ENCODE results near the gene COL13A1.

The COL13A1 gene

DNA sequence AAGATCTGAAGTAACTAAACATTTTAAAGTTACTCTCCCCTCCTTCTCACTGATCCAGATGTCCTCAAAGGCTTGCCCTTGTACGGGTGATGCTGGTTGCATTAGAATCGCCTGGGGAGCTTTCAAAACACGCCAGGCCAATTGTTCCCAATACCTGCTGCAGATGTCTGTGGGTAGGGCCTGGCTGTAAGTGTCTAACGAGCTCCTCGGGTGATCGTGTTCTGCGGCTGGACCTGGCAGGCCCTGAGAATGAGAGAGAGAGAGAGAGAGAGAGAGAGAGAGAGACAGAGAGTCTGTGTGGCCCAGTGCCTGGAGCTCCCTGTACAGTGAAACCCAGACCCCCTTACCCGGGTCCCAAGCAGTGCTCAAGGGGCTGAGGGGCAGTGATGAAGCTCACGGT is 8.4 kb downstream of the COL13A1 start:
- Histone ChIP-seq H3K9ac (ENCODE audit: low read depth, low read length) (no peak overlapping the region), H3K36me3 (ENCODE audit: insufficient read depth, low read depth, low read length) (no peaks in the 10 kb centered on the region), H3K9me3 (ENCODE audit: insufficient read depth, low read depth, low read length) (no peaks in the 10 kb centered on the region), H3K4me3 (ENCODE audit: low read length) (no peak overlapping the region), H3K27me3 (ENCODE audit: insufficient read depth, low read length) (peaks cover 11% of the 10 kb centered on the region), H3K4me1 (ENCODE audit: insufficient read depth, low read length) (peaks cover 11% of the 10 kb centered on the region; the same call in 1 of the 2 replicates), H3K27ac (ENCODE audit: low read length) (no peak overlapping the region)

DNA sequence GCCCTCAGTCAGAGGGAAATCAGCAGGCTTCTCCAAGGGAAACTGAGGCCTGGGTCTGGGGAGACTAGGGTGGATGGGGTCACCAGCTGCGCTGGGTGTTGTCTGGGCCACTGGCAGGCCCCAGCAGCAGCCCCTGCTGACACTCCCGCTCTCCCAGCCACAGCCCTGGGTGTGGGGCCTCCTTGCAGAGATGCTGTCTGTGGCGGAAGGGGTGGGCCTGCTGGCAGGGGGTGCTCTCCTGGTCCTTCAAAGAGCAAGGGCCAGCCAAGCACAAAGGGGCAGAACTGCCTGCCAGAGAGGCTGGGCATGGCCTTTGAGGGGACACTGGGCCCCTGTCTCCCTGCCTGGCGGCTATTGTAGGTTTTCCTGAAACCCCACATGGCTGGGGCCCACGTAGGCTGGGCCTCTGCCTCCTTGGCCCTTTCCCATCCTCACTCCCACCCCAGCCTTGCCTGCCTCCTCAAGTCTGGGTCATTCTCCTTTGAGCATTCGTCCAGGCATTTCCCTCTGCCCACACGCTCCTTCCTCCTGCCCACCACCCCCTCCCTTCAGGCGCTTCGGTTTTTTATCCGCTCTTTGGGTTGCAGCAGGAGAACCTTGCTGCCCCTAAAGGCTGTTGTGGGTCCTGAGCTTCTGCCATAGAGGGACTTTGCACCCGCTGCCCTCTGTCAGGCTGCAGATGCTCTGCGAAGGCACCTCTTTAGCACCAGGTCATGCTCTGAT is 9.1 kb downstream of the COL13A1 start:
- Histone ChIP-seq H3K9me3 (ENCODE audit: insufficient read depth, low read depth, low read length) (no peaks in the 10 kb centered on the region), H3K4me1 (ENCODE audit: insufficient read depth, low read length) (peaks cover 10% of the 10 kb centered on the region; the same call in 1 of the 2 replicates), H3K36me3 (ENCODE audit: insufficient read depth, low read depth, low read length) (no peaks in the 10 kb centered on the region), H3K27ac (ENCODE audit: low read length) (no peak overlapping the region), H3K4me3 (ENCODE audit: low read length) (no peak overlapping the region), H3K9ac (ENCODE audit: low read depth, low read length) (no peak overlapping the region), H3K27me3 (ENCODE audit: insufficient read depth, low read length) (peaks cover 5% of the 10 kb centered on the region)

DNA sequence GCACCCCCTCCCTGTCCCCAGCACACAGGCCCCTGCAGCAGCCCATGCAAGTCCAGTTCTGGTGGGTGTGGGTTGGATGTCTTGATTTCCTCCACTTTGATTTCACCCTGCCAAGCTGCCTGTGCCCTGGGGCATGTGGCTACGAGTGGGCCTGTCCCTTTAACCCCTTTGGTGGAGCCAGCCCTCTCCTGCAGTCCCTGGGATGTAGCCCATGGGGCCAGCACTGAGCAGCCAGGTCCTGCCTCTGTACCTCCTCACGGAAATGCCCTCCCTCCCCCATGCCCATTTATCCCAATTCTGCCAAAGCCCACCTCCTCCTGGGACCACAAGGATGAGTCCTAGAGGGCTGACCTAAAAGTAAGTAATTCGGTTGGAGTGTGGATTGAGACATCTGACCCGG is 11.9 kb downstream of the COL13A1 start:
- no peaks in the 10 kb centered on the region for H3K36me3 ChIP-seq (ENCODE audit: insufficient read depth, low read depth, low read length)
- peaks cover 9% of the 10 kb centered on the region; the same call in 1 of the 2 replicates for H3K4me1 ChIP-seq (ENCODE audit: insufficient read depth, low read length)

DNA sequence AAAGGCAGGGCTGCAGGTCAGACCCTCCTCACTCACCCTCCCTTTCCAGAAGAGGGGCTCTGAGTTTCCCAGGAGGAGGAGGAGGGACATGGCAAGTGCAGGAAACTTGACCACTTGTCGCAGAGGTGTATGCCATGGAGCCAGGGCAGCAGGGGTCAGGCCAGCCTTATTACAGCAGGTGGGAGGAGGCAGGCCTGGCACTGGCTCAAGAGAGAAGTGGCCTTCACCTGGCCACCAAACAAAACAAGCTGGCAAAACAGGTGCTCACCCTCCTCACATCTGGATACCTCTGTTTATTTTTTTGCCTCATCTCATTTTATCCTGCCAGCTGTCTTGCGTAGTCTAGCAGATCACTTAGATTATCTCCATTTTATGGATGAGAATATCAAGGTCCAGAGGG is 12.5 kb downstream of the COL13A1 start:
- H3K27me3 ChIP-seq (ENCODE audit: insufficient read depth, low read length) = no peaks in the 10 kb centered on the region
- H3K4me3 ChIP-seq (ENCODE audit: low read length) = no peak overlapping the region
- H3K36me3 ChIP-seq (ENCODE audit: insufficient read depth, low read depth, low read length) = no peaks in the 10 kb centered on the region
- peaks cover 9% of the 10 kb centered on the region; the same call in 1 of the 2 replicates for H3K4me1 ChIP-seq (ENCODE audit: insufficient read depth, low read length)
- no peak overlapping the region for H3K9ac ChIP-seq (ENCODE audit: low read depth, low read length)
- no peaks in the 10 kb centered on the region for H3K9me3 ChIP-seq (ENCODE audit: insufficient read depth, low read depth, low read length)
- H3K27ac ChIP-seq (ENCODE audit: low read length) = no peak overlapping the region

More for the DNA sequence above, 11.9 kb downstream of the COL13A1 start:
- H3K27ac ChIP-seq (ENCODE audit: low read length) = no peak overlapping the region
- H3K4me3 ChIP-seq (ENCODE audit: low read length) = no peak overlapping the region
- no peak overlapping the region for H3K9ac ChIP-seq (ENCODE audit: low read depth, low read length)
- no peaks in the 10 kb centered on the region for H3K27me3 ChIP-seq (ENCODE audit: insufficient read depth, low read length)
- no peaks in the 10 kb centered on the region for H3K9me3 ChIP-seq (ENCODE audit: insufficient read depth, low read depth, low read length)

DNA sequence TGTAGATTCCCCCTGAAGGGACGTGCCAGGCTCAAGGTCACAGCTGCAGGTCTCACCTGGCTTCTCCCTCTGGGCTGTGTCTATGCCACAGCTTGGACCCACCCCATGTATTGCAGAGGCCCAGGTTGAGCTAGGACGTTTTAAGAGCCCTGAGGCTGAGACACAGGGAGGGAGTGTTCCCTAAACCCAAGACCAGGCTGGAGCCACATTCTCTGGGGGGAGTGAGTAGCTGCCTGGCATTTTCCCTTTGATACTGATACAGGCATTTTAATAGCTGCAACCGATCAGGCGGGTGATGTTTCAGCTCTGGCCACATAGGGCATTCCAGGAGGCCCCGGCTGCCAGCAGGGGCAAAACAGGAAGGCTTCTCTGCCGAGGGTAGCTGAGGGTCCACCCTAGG is 13.4 kb downstream of the COL13A1 start:
- H3K27me3 ChIP-seq (ENCODE audit: insufficient read depth, low read length) = no peaks in the 10 kb centered on the region
- H3K4me1 ChIP-seq (ENCODE audit: insufficient read depth, low read length) = peaks cover 9% of the 10 kb centered on the region; the same call in 1 of the 2 replicates
- H3K36me3 ChIP-seq (ENCODE audit: insufficient read depth, low read depth, low read length) = no peaks in the 10 kb centered on the region
- no peaks in the 10 kb centered on the region for H3K9me3 ChIP-seq (ENCODE audit: insufficient read depth, low read depth, low read length)
- no peak overlapping the region for H3K9ac ChIP-seq (ENCODE audit: low read depth, low read length)
- H3K4me3 ChIP-seq (ENCODE audit: low read length) = no peak overlapping the region
- H3K27ac ChIP-seq (ENCODE audit: low read length) = no peak overlapping the region

DNA sequence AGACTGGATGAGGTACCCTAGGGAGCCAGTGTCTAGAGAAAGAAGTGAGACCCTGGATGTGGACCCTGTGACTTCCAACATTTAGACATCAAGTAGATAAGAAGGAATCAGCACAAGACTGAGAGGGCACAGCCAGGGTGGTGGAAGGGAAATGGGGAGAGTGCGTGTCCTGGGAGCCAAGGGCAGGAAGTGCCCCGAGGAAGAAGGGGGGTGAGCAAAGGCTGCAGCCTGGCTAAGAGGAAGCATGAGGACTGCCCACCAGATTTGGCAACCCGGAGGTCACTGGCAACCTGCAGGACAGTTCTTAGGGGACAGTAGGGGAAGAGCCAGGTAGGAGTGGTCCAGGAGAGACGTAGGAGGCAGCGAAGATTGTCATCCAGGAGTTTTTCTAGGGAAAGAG is 14.8 kb downstream of the COL13A1 start:
- Histone ChIP-seq H3K27me3 (ENCODE audit: insufficient read depth, low read length) (no peaks in the 10 kb centered on the region), H3K4me1 (ENCODE audit: insufficient read depth, low read length) (peaks cover 7% of the 10 kb centered on the region; the same call in 1 of the 2 replicates), H3K4me3 (ENCODE audit: low read length) (no peak overlapping the region), H3K36me3 (ENCODE audit: insufficient read depth, low read depth, low read length) (no peaks in the 10 kb centered on the region), H3K27ac (ENCODE audit: low read length) (no peak overlapping the region), H3K9ac (ENCODE audit: low read depth, low read length) (no peak overlapping the region), H3K9me3 (ENCODE audit: insufficient read depth, low read depth, low read length) (no peaks in the 10 kb centered on the region)

DNA sequence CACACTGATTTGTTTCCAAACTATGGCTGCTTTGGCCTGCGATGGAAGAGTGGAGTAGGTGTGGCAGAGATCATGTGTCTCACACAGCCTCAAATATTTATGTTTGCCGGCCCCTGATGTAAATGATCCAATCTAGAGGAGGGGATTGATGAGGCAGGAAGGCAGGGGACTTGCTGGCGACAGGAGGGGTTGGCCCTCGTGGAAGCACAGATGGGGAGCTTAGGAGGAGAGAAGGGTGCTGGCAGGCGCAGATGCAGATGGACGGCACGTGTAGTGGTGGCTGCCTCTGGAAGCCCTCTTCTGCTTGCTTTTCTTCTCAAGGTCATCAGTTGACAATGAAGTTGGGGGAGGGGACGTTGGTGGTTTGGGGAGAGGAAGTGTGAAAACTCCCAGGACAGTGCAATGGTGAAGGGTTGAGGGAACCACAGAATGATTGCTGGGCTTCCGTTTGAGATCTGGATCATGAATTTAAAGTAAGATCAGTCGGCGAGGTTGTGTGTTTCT is 15.4 kb downstream of the COL13A1 start:
- Histone ChIP-seq H3K9me3 (ENCODE audit: insufficient read depth, low read depth, low read length) (no peaks in the 10 kb centered on the region), H3K4me3 (ENCODE audit: low read length) (no peak overlapping the region), H3K9ac (ENCODE audit: low read depth, low read length) (no peak overlapping the region), H3K27ac (ENCODE audit: low read length) (no peak overlapping the region), H3K27me3 (ENCODE audit: insufficient read depth, low read length) (no peaks in the 10 kb centered on the region), H3K4me1 (ENCODE audit: insufficient read depth, low read length) (peaks cover 7% of the 10 kb centered on the region; the same call in 1 of the 2 replicates), H3K36me3 (ENCODE audit: insufficient read depth, low read depth, low read length) (no peaks in the 10 kb centered on the region)

DNA sequence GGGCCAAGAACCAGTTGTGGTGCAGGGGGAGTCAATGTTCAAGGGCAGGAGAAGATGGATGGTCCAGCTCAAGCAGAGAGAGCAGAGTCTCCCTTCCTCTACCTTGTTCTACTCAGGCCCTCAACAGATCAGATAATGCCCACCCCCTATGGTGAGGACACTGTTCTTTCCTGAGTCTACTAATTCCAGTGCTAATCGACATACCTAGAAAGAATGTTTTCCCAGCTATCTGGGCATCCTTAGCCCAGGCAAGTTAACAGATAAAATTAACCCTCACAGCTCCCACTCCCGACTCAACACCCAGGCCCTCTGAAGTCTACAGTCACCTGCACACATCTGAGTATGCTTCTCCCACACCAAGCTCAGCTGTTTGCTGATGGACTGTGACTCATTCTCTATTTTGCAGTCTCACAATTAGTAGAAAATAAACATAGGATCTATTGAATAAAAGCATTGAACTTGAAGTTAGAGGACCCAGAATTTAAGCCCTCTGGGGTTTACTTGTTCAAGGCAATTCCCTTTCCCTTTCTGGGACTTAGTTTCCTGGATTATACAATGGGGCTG is 17.1 kb downstream of the COL13A1 start:
- Histone ChIP-seq H3K9ac (ENCODE audit: low read depth, low read length) (no peak overlapping the region), H3K36me3 (ENCODE audit: insufficient read depth, low read depth, low read length) (no peaks in the 10 kb centered on the region), H3K9me3 (ENCODE audit: insufficient read depth, low read depth, low read length) (no peaks in the 10 kb centered on the region), H3K27ac (ENCODE audit: low read length) (no peak overlapping the region), H3K4me1 (ENCODE audit: insufficient read depth, low read length) (peaks cover 7% of the 10 kb centered on the region; the same call in 1 of the 2 replicates), H3K4me3 (ENCODE audit: low read length) (no peak overlapping the region), H3K27me3 (ENCODE audit: insufficient read depth, low read length) (no peaks in the 10 kb centered on the region)

DNA sequence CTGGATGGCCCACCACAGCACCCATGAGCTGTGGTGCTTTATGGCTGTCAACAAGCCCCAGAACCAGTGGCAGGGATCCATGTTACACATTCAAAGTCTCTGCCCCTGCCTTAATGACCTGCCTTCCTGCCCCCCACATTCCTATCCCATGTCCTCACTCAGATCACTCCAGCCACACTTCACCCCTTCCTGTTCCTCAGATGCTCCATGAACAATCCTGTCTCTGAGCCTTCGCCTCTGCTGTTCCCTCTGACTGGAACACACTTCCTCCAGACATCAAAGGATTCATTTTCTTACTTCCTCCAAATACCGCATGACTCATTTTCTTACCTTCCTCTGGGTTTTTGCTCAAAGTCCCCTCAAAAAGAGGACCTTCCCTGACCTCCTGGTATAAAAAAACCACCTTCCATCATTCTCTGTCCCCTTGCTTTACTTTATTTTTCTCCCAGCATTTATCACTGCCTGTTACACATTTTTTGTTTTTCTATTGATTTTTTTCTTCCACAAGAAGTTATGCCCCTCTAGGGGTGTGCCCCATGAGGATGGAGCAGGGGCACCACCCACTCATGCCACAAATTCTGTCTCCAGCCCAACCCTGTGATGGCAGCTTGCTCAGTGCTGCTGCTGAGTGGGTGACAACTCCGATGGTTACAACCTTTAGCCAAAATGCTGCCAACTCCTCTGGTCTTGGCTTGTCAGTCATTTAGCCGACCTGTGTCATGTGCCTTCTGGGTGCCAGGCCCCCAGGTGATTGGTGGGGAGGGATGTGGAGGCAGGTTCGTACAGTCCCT is 18.2 kb downstream of the COL13A1 start:
- H3K4me3 ChIP-seq (ENCODE audit: low read length) = no peak overlapping the region
- no peaks in the 10 kb centered on the region for H3K27me3 ChIP-seq (ENCODE audit: insufficient read depth, low read length)
- peaks cover 7% of the 10 kb centered on the region; the same call in 1 of the 2 replicates for H3K4me1 ChIP-seq (ENCODE audit: insufficient read depth, low read length)
- no peaks in the 10 kb centered on the region for H3K9me3 ChIP-seq (ENCODE audit: insufficient read depth, low read depth, low read length)
- H3K27ac ChIP-seq (ENCODE audit: low read length) = no peak overlapping the region
- no peak overlapping the region for H3K9ac ChIP-seq (ENCODE audit: low read depth, low read length)
- H3K36me3 ChIP-seq (ENCODE audit: insufficient read depth, low read depth, low read length) = no peaks in the 10 kb centered on the region

DNA sequence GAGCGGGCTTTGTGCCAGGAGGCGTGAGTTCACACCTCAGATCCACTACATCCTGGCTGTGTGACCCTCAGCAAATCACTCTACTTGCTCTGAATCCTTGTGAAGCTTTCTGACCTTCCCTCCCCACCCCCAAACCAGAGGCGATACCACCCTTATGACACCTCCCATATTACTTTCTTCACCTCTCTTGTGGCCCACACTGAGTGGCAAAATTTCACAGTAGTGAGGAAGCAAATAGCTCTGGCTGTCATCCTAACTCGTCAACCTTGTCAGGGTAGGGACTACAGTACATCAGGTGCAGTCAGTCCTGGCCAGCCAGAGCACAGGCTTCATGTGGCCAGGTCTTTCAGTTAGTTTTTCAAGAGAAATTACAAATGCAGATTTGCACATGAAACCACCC is 19.1 kb downstream of the COL13A1 start:
- H3K9ac ChIP-seq (ENCODE audit: low read depth, low read length) = no peak overlapping the region
- no peaks in the 10 kb centered on the region for H3K9me3 ChIP-seq (ENCODE audit: insufficient read depth, low read depth, low read length)
- no peaks in the 10 kb centered on the region for H3K27me3 ChIP-seq (ENCODE audit: insufficient read depth, low read length)
- no peak overlapping the region for H3K27ac ChIP-seq (ENCODE audit: low read length)
- H3K4me3 ChIP-seq (ENCODE audit: low read length) = no peak overlapping the region
- no peaks in the 10 kb centered on the region for H3K36me3 ChIP-seq (ENCODE audit: insufficient read depth, low read depth, low read length)
- H3K4me1 ChIP-seq (ENCODE audit: insufficient read depth, low read length) = peaks cover 7% of the 10 kb centered on the region; the same call in 1 of the 2 replicates

DNA sequence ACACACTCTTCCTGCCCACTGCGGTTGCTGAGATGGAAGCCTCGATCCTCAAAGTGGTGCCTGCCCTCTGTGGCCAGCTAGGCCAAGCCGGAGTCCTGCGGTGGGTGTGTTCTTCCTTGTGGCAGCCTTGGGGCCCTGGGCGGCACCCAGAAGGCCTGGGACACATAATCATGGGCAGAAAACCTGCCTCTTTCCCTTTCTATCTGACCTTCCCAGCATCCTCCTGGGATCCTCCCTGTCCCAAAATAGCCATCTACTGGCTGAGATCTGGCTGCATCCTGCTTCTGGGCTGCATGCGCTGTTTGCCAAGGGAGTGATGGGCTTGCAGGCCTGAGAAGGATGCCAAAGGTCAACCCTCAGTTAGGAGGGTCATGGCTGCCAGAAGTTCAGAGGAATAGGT is 23.9 kb downstream of the COL13A1 start:
- Histone ChIP-seq H3K9me3 (ENCODE audit: insufficient read depth, low read depth, low read length) (no peaks in the 10 kb centered on the region), H3K36me3 (ENCODE audit: insufficient read depth, low read depth, low read length) (no peaks in the 10 kb centered on the region), H3K27ac (ENCODE audit: low read length) (no peak overlapping the region), H3K27me3 (ENCODE audit: insufficient read depth, low read length) (no peaks in the 10 kb centered on the region), H3K9ac (ENCODE audit: low read depth, low read length) (no peak overlapping the region), H3K4me3 (ENCODE audit: low read length) (no peak overlapping the region), H3K4me1 (ENCODE audit: insufficient read depth, low read length) (peaks cover 8% of the 10 kb centered on the region; the same call in 1 of the 2 replicates)
